Glomerular visceral epithelial cell (primary cell): ENCODE results near the gene ENAH.

Source experiments
- DNase-seq: peaks from one replicate; pipeline ENCODE4 v3.0.0-alpha.2; 2016; ENCODE audit errors: extremely low spot score

Gene ENAH

DNA sequence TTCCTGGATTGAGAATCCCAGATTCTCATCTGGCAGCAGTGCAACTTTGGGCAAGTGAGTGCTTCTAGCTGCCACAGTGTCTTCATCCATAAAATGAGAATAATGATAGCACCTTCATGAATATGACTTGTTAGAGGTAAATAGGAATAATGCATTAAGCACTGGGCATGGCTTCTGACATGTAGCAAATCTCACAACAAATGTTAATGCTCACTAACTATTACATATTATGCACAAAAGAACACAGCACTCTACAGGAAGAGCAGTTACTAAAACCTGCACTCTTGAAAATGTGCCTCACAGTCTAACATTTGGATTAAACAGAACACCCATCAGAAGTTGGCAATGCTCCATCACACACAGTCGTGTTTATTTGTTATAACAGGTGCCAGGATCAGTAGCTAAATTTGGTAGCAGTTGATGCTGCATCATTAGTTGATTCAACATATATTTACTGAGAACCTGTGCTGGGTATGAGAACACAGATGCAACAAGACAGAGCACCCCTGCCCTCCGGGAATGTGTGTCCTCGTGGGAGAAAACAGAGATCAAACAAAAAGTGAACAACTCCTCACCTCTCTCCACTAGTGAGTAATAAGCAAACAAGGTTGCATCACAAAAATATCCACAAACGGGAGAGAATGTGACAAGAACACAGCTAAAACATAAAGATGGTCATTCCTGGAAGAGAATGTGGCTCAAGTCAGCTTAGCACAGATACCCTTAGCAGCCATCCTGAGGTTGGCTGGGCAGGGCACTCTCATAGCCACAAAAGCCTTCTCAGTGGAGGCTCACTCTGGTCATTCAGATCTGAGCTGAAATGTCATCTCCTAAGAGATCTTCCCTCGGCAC lies 198.9 kb downstream of the ENAH start:
- DNase-seq, result no peak

DNA sequence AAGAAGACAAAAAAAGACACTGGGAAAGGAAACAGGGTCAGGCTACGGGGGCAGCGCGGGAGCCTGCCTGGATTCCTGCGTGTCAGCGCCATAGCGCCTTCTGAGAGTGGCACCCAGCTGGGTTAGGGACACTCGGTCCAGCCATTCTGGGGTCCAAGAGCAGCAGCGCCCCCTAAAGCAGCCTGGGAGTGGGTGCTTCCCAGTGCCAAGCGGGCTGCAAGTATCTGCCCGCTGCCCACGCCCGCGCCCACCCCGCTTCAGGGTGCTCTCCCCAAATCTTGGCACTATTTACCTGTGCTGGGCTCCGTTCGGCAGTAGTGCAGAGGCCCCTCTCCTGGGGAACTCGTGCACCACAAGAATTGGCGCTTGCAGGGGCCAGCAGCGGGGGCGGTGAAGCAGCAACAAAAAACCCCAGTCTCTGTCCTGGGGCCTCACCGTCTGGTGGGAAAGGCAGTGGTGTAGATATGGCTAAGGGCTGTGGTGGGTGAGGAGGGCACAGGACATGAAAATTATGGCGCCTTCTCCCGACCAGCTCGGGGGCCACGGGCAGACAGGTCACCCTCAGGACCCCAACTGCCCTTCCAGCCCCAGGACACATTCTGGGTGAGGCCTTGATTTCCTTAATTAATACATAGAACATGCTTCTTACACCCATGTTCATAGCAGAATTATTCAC lies 200.9 kb downstream of the ENAH start:
- DNase-seq, result no peak

DNA sequence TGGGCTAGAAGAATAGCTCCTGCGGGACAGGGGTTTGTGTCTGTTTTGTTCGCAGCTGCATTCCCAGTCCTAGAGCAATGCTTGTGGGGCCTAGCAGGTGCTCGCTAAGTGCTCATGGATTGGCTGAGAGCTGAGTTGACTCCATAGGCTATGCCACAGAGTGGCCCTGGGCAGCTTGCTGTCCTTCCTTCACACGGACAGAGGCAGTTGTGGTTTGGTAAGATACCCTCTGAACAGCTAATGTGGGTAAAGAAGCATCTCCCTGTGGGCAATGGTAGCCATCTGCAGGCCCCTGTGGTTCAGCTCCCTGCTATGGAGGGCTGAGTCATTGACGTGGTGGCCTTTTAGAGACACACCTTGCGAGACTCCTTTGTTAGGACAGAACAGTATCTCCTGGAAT lies 201.6 kb downstream of the ENAH start:
- DNase-seq, result peak; percentile 83

DNA sequence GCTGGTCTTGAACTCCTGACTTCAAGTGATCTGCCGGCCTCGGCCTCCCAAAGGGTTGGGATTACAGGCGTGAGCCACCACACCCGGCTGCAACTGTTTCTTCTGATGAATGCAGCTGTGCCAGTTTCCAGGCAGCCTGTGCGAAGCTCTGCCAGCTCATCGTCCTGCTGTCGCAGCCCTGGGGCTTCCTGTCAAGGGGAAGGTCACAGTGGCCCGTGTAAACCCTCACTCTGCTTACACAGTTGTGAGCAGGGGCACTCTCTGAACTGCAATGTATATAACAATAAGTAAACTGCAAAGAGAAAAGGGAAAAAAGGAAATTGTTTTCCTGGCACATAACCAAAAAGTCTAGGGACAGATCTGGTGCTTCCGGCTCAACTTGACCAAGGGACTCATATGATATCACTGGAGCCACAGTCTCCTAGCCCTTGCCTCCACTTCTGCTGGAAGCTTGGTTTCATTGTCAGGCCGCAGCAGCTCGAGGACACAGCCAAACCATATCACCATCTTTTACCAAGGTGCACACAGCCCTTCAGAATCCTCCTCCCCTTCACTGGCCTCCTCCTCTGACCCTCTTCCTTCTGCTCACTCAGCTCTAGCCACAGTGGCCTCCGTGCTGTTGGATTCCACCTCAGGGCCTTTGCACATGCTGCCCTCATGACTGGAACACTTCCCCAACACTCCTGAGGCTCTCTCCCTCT lies 202.3 kb downstream of the ENAH start:
- DNase-seq, result no peak

DNA sequence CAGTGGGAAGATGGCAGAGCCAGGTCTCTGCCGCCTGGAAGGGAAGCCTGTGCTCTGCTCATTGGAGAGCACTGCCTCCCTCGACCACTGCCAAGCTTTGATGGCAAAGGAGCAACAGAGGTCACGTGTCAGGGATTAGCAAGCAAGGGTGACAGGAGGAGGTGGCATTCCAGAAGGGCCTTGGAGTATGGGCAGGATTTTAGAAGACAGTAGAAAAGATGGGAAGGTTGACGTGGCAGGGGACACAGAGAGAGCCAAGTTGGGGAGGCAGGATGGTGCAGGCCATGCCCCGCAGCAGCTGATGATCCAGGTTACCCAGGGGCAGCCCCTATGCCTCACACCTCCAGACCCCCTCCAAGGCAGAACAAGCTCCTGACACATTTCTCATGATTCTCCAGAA lies 203.1 kb downstream of the ENAH start:
- no peak for DNase-seq

DNA sequence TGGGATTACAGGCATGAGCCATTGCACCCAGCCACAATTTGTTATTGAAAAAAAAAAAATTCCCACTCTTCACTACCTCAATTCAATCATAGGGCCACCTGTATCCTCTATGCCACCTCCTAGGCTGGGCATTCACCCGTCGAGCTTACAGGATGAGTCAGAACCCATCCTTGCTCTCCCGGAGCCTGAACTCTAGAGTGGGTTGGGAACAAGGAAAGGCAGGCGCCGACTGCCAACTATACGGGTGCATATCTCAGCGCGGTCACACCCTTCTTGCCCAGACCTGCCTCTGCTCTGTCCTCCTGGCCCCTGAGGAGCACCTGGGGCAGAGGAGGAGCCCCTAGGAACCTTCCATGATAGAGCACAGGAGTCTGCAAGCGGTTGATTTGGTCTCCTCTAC lies 203.7 kb downstream of the ENAH start:
- peak; percentile 96 for DNase-seq

DNA sequence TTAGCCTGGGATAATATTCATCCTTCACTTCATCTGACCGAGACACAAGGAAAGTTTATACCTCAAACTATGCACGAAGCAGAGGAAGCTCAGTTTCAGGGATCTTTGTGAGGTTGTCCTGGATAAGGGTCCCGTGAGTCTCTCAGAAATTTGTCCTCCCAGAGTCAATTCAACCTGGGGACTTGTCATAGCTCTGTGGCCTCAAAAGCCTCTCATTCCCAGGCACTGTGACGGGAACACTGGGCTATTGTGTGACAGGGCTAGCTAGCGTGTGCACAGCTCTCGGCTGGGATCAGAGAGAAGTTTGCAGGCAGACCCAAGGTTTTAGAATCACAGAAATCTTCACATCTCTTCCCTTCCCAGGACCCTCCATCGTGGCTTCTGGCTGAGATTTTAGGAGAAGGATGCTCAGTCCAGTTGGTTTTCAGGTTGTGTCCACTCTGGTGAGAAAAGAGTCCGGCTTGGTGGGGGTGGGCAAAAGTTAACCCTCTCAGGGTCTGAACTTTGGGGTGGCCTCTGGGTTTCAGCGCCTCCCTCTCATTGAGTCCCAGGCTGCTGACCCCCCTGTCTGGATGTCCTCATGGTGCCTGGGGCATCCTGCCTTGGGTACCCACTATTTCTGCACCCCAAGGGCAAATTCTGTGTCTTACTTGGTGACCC lies 204.6 kb downstream of the ENAH start:
- DNase-seq, result no peak

DNA sequence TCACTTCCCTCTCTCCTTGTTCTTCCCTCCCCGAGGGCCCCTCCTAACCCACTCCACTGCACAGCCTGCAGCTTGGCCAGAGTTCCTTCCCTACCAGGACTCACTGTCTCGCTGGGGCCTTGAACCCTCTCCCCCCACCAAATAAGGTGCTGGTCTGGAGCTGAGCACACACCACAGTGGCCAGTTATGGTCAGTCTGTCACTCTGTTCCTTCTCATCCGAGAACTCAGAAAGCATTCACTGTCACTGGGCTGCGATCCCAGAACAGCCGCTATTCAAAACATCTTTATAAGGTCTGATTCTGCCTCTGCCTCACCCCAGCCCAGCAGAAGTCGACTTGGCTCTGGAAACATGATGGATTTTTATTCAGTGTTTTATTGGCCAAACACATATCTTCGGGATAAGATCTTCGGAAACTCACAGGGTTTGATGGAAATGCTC lies 205.3 kb downstream of the ENAH start:
- no peak for DNase-seq

DNA sequence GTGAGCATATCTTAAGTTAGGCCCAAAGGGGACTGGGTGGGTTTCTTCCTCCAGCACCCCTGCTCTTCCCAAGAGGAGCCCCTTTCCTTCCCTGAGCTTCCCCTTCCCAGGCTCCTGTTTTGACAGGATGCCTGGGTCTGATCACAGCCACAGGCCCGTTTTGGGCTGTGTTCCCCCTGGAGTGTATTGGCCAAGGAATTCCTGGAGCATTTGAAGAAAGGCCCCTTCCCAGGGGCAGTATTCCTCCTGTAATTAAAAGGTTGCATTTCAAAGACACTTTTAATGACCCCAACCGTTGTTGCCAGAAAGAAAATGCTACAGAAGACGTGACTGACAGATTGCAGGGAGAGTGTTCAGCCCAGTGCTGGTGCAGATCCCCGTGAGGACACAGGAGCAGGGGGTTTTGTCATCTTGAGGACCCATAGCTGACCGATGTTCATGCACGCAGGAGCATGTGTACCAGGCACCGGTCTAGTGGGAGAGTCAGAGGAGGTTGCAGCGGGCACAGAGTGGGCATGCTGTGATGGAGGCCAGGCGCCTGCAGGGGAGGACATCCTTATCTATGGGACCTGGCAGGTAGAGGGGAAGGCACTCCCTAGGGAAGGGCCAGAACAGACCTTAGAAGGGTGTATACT lies 205.8 kb downstream of the ENAH start:
- DNase-seq, result no peak

DNA sequence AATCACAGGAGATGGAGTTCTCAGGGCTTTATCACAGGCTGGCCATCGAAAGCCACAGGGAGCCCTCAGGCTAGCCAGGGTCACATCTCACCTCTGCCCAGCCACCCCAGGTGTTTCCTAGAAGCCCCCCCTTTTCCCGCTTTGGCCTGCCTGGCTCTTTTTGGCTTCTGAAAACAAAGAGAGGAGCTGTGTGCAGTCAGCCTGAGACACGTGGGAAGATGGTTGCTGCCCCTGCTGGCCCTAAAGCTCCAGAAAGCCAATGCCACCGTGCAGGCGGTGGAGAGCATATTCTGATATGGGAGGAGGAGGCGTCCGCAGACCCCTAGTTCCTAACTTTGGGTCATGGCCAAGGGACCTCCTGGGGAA lies 206.3 kb downstream of the ENAH start:
- no peak for DNase-seq

DNA sequence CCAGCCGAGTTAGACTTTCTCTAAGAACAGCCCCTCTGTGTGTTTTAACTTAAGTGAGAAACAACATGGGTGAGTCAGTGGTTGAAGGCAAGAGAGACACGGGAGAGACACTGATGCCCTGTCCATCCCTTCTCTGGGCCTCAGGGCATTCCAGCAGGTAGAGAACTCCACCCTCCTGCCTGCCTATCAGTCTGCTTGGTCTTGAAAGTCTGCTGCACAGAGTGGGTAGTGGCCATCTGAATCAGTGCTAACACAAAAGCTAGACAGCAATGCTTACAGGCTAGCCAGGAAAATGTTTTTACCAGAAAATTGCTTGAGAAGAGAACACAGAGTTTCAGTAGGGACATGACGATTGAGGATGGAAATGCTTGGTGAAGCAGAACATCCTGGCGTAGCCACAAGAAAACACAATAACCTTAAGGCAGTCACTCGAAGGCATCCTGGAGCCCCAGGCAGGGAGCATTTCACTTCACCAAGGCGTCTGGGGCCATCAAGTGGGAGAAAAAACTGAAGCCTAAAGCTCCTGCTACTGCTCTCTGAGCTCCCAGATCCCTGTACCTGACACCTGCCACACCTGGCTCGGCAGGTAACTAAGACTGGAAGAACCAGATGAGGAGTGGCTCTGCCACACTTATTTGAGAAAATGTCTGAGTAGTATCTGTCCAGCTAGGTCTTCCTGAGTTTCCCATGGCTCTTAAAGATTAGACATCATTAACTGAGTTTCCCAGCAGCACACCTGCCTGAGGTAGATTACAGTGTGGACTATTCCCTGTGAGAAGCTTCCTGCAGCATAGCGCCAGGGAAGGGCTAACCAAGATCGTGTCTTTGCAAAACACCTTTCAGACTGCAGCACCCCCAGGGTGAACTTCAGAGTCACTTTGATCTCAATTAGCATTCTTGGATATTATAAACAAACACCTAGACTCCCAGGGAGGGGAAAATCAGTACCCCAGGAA lies 207.0 kb downstream of the ENAH start:
- DNase-seq, result peak; percentile 80

DNA sequence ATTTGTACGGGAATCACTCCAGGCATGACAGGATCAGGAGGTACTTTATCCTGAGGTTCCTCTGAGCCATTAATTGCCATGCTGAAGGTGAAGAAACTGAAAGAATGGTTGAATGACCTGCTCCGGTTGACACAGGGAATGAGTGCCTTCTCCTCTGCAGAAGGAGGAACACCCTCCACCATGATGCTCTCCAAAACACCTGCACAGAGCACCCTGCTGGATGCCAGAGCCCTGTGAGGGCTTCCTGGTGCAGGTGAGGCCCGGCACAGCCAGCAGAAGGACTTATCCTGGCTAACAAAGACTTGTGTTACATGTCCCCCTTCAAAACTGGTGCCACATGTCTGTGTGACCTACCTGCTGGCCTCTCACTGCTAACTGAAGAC lies 210.8 kb downstream of the ENAH start:
- no peak for DNase-seq

DNA sequence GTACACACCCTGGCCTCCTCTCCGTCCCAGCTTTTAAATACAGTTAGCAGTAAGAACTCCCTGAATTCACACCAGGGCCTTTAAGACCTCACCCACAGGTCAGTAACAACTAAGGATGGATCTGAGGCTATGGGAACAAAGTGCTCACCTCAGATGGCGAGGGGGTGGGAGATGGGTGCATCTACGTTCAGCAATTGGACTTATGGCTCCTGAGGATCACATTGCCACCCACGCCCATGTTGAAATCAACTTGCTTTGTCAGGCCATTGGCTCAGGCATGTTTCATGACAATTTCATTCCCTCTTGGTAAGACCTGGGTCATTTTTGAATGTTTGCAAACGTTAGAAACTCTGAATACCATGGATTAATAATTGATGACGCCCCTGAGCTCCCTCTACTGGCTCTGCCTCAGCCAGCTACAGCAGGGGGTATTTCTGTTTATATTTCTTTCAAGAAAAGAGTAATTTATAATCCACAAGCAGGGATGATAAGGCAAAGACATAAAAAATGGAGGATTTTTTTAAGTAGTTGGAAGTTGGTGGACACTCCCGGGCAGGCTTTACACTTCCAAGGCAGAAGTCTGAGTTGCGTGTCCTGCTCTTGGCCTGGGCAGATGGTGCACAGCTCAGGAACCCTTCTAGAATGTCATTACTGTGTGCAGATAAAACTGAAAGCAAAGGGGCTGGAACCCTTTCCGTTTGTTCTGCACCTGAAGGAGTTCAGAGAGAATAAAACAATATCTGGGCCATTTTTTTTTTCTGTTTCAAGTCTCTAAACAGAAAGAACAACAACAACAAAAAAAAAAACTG lies 211.4 kb downstream of the ENAH start:
- peak; percentile 38 for DNase-seq

DNA sequence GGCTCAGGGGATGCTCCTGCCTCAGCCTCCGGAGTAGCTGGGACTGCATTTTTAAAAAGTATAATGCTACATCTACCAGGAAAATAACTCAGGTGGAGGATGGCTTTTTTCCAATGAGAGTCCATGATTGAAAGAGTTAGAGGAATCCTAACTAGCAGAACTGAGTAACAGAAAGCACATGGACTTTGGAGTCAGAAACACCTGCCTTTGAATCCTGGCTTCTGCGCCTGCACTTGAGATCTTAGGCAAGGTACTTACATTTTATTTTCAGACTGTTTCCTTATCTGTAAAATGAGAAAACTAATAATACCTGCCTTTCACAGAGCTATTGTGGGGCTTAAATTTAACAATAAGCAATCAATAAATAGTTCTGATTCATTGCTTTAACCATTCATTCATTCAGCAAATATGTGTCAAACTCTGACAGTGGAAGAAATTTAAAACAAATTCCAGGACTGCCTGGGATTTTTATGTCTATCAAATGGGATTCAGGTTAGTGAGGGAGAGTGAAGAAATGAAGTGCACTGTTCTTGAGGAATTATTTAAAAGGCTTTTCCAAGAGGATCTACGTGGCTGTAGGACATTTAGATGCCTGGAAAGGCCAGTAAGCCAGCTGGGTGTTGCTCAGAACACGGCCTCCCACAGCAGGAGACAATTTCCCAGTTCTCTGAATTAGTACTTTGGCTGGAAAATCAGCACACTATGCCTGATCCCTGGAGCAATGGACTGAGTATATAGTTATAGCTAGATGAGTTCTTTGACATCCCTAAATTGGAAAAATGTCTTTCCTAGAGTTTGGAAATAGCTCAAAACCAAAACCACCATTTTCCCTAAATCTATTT lies 212.3 kb downstream of the ENAH start:
- no peak for DNase-seq

DNA sequence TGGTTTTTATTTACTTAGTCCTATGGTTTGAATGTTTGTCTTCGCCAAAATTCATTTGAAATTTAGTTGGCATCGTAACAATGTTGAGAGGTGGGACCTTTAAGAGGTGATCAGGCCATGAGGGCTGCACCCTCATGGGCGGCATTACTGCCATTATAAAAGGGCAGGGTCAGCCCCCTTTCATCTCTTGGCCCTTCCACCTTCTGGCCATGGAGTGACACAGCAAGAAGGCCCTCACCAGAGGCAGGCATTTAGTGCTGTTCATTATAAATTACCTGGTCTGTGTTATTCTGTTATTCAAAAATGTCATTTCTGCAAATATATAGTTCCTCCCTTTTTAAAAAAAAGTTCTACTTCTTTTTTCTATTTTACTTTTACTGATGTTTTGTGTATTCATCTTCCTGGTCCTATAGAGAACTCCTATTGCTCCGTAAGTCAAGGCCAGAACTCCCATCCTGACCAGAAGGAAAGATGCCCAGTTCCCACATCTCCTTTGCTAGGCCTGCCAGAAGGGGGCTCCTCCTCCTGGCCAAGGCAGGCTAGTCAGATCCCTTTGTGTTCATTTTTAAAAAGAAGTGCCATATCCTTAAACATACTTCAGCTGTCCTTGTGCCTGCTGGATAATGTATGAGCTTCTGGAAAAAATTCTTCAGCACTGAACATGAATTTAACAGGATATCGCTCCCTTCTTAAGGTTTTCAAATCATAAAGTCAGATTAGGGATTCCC lies 215.0 kb downstream of the ENAH start:
- DNase-seq, result peak; percentile 37
